VCaP (cell line): ENCODE data around the gene PHF2.
A peak's percentile ranks its signal among the peaks of the same experiment; 100 is the strongest.

ENCODE experiments used
- H3K27ac ChIP-seq: fragments of 450-650 bp; 2 replicates; pipeline ENCODE4 v1.5.1; 2017
- CTCF ChIP-seq: fragments of 450-650 bp; conservative IDR thresholded peaks from 2 replicates; pipeline ENCODE4 v1.5.1; 2017; ENCODE audit warnings: mild to moderate bottlenecking, moderate library complexity

Gene PHF2

GRCh38 chr9:93676310-93677047, 100.1 kb downstream of the PHF2 start:
- TF ChIP-seq CTCF = no peak
- H3K27ac ChIP-seq = no peak overlapping the region

GRCh38 chr9:93677048-93677571, 100.7 kb downstream of the PHF2 start:
- no peak overlapping the region for H3K27ac ChIP-seq
- no peak for TF ChIP-seq CTCF

DNA sequence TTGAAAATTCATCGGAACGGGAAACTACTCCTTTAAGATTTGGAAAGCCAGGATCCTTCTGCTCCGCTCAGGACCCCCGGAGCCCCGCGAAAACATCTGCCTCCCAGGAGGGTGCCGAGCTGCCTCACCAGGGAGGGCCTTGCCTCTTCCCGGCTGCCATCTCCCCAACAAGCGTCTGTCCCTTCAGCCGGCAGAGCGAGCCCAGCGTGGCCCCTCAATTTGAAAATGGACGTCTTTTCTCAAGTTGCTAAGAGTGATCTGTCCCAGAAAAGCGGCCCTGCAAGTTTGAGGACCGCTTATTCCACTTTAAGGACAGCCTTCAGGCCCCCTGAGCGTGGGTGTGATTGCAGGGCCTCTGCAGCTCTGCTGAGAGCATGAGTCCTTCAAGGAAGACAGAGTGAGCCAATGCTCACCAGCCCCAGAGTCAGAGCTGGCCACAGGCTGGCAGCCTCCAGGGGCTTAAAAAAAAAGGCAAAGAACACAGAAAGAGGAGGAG, 101.3 kb downstream of the PHF2 start:
- no peak for TF ChIP-seq CTCF
- no peak overlapping the region for H3K27ac ChIP-seq

- no peak overlapping the region for H3K27ac ChIP-seq
- no peak for TF ChIP-seq CTCF
These were observed 102.0 kb downstream of the PHF2 start for GRCh38 chr9:93678199-93679019.

DNA sequence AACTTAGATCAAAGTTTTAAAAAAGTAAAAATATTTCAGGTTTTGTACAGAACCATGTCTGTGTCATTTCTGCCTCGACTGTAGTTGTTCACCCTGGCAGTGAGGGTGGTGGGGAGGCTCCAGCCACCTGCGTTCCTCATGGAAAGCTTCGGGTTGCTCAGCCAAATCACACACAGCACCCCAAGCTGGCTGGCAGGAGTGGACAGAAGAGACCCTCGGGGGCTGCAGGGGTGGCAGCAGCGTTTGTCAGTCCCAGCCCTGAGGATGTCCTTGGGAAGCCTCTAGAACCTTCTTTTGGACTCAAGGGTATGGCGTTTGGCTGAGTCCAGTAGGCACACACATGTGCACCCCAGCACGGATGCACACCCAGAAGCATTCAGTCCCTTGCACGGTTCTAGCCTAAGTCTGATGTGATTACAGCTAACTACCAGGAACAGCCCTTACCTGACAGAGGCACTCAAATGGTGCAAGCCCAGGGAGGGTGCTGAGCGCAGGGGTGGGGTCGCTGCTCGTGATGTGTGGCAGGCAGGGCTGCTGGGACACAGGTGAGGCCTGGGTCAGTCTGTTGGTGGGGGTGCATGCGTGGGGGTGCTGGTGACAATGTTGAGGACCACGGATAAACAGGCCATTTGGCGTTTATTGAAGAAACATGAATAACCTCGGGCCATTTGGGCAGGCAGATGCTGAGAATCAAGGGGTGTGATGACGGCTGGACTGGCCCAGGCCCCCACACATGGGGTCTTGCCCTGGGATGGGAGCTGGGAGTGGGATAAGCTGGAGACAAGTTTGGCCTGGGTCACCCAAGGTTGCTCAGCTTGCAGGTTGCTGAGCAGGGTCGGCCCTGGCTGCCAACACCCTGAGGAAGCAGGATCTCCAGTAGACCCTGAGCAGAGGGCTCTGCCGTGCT, 103.4 kb downstream of the PHF2 start:
- TF ChIP-seq CTCF = no peak
- no peak overlapping the region for H3K27ac ChIP-seq

DNA sequence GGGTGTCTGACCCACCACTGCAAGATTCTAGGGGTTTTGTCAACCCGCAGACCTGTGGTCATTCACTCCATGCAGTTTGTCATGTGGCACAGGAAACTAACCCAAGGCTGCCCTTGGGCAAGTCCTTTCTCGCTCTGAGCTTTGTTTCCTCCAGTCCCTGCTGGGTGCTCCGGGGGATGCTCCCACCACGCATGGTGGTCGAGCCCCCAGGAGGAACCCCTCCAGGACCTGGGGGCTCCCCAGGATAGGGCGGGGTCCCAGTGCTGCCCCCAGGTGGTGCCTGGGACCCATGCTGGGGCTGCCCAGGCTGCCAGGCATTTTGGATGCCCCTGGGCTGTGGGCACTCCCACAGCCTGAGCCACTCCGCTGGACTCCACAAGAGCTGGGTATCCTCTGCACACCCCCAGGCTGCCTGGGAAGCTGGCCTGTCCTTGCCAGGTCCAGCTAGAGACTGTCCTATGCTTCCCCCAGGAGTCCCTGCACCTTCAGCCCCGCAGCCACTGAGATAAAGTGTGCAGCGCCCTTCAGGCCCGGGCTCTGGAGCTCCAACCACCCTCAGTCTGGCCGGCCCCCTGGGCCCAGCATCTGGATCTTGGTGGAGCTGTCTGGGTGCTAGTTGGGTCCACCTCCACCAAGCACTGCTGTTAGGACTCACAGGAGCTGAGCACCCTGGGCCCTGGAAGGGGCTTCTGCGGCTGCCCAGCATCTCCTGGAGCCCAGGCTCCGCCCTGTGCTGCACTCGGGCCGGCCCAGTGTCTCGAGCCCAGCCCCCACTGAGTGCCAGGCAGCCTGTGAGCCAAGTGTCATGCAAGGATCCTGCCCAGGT, 104.3 kb downstream of the PHF2 start:
- TF ChIP-seq CTCF = peak; percentile 27; the same call in 1 of the 2 replicates

More for the DNA sequence above, 104.3 kb downstream of the PHF2 start:
- H3K27ac ChIP-seq = no peak overlapping the region
